Stimulated activated CD4-positive, alpha-beta T cell treated with anti-CD3 and anti-CD28 coated beads, Interleukin-12 subunit alpha, Interleukin-12 subunit beta, amount 100 ng/mL, for 24 hours (primary cell): ENCODE measurements around the gene AK1.
"Not testable (repeated sequence)": the region's sequence is repeated elsewhere in the genome, so short reads cannot be mapped to it uniquely, and the experiment has no call there.

ENCODE experiments used
- DNase-seq, 2 experiments: peaks; one replicate each; pipeline ENCODE4 v3.0.0-alpha.2; 2020; ENCODE audit warnings: low read depth in 2 of 2

AK1 gene

DNA sequence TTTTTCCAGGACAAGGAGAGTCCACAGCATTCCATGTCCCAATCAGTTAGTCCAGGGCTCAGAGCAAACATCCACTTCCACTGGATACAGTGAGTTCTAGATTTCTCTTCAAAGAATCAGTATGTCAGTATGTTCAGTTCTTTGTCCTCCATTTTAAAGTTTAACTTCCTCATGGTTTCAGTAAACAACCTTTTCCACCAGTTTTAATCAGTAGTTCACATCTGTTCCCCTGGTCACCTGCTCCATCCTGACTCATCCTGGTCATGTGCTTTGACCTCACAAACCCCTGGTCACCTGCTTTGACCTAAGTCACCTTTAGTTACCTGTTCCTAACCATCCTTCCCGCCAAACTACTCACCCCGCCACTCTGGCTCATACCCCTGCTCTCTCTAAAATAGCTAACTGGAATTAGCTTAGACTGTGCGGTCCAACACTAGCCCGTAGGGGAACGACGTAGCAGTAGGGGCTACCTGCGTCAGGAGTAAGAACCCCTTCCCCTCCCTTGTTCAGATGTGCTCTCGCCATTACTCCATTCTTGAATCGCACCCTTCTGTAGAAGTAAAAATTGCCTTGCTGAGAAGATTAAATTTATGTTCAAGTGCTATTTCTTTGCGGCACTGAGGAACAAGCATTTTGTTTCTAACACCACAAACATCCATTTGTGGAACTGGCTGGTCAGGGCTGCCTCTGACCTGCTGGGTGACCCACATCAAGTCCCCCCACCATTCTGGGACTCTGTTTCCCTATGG is 28.5 kb downstream of the AK1 start:
- no peak for DNase-seq

DNA sequence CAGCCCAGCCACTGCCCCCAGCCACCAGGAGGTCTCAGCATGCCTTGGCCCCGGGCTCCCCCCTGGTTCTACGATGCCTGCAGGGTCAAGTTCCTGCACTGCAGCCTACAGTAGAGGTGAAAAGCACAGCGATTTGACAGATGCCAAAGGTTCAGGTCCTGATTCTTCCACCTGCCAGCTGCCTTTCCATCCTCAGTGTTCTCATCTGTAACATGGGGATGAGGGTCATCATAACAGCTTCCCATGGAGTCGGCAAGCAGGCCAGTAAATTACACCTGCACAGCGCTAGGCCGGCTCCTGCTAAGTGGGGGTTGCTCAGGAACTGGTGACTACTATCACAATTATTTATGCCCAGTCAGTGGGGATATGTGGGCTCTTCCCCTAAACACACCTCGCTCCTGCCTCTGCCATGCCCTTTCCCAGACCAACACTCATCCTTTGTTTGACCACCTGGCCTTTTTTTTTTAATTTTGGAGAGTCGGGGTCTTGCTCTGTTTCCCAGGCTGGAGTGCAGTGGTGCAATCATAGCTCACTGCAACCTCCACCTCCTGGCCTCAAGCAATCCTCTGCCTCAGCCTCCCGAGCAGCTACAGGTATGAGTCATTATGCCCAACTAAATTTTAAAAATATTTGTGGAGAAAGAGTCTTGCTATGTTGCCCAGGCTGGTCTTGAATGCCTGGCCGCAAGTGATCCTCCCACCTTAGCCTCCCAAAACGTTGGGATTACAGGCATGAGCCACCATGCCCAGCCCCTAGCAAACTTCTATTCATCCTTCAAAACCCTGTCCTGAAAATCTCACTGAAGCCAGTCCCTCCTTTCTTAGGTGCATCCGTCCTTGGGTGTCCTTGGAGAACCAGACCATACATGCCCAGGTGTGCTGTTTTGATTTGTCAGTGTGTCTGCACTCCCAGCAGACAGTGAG is 29.4 kb downstream of the AK1 start:
- DNase-seq: no peak

DNA sequence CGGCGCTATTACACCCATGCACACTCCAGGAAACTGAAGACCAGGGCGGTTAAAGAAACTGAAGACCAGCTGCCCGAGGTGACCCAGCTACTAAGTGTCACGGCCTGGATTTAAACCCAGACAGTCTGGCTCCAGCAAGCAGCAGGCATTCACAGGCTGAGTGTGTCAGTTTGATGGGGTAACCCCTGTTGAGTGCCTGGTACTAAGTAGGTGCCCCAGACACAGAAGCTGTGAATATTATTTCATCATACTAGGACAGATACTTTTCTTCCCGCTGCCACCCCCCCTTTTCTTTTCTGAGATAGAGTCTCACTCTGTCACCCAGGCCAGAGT is 30.3 kb downstream of the AK1 start:
- DNase-seq: no peak

DNA sequence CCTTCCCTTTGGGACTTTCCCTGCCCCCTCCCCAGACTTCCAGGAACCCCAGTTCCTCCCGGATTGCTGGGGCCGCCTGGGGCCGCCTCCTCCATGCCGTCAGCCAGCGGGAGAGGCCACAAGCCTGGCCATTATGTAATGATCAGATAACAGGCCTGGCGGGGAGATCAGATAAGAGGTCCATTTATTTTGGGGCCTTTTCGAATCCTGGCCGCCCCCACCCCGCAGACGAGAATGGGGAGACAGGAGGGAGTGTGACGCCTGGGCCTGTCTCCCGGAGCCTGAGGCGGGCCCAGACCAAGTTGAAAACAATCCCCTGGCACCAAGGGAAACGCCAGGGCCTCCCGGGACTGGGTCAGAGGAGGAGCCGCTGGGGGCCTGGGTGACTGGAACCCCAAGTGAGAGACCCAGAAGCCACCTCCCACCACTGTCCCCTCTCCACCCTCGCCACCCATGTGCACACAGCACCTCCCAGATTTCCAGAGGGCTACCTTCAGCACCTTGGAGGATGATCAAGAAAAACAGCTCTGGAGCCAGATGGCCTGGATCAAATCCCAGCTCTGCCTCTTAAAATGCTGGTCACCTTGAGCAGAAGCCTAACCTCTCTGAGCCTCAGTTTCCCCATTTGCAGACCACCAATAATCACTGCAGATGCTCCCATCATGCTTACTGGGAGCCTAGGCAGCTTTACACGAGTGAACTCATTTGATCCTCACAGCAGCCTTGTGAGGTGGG is 30.9 kb downstream of the AK1 start:
- DNase-seq: no peak

DNA sequence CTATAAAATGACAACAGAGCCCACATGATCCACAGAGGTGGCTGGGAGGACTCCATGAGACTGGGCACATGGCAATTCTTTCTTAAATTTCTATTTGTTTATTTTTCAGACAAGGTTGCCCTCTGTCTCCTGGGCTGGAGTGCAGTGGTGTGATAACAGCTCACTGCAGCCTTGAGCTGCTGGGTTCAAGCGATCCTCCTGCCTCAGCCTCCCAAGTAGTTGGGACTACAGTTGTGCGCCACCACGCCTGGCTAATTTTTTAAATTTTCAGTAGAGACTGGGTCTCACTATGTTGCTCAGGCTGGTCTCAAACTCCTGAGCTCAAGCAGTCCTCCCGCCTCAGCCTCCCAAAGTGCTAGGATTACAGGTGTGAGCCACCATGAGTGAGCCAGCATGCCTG is 31.9 kb downstream of the AK1 start:
- not testable (repeated sequence) for DNase-seq

DNA sequence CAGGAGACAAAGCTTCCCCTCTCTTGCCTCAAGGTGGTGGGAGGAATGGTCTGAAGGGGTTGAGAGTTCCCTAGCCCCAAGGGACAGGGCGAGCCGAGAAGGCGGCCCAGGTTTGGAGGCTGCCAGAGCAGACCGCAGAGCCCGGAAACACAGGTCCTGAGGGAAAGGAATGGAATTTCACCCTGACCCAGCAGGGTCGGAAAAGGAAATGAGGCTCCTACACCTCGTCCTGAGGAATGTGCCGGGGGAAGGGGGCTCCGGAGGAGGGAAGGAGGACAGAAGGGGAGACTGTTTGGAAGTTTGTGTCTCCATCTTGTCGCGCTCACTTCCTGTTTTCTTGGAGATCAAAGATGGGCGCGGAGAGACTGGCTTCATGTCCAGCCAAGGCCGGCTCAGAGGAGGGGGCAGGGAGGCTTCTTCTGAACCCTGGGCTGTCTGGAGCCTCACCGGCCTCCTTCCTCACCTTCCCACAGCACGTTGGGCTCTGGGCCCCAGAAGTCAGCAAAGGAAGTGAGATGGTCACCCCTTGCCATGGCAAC is 32.6 kb downstream of the AK1 start:
- no peak for DNase-seq

DNA sequence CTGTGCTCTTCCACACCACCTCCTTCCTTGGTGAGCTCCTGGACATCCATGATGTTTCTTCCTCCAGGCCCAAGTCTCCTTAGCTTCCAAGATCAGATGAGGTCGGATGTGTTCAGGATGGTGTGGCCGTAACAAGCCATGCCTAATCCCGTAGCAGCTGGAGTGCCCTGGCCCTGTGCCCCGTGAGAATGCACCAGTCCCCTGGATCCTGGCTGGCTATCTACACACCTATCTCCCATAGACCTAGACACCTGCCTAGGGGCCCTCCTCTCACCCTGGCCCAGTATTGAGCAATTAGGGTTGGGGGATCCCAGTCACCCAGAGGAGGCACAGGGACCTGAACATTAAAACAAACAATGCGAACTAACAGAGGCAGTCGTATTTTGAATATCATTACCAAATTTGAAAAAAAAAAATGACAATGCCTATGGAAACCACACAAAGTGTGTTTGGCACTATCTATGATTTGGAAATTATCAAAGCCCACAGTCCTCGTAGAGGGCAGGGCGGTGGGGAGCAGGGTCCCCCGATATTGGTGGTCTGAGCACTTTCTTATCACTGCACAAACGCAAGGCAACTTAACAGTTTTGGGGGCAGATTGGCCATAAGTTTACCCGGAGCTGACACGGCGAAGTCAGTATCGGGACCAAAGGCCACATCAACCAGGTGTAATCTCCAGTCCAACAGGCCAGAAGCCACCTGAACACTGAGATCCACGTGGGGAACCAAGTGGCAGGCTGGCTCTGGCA is 36.2 kb downstream of the AK1 start:
- DNase-seq: no peak

DNA sequence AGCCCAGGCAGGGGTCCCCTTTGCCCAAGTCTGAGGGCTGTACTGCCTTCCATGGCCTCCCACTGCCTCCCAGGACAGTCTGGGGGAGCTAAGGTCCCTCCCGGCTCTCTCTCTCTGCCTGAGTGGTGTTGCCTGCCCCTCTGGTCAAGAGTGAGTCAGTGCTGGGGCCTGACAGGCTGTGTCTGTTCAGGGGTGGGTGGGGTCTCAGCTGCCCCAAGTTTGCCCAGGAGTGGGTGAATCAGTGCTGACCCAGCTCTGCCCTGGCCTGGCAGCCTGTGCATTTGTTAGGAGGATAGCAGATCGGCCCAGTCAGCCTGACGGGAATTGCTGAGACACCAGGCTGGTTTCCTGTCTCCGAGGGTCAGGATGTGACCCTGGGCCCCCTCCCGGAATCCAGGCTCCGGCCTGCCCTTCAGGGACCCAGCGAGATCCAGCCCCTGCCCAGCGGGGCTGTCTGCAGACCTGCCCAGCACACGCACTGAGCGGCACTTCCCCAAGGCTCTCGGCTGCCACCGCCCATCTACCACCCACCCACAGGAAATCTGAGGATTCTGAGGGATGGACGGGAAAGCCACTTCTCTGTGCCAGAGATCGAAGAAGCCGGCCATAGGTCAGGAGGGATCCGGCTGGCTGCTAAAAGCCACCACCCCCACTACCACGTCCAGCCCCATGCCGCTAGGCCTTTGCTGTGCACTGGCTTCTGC is 38.9 kb downstream of the AK1 start:
- DNase-seq: no peak

DNA sequence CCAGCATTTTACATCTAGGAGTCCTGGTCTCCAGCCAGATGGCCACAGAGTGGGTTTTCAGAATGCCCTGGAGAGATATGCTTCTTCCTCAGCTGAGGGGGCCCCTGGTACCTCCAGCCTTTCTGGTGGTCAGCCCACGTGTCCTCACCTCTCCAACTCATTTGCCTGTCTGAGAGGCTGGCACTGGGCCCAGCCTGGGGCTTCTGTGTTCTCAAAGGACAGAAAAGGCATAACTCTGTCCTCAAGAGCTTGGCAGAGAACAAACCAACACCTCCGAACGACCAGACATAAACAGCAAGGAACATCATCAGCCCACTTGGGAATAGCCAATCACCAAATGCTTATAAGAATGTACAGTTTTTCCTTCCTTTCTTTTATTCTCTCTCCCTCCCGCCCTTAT is 40.1 kb downstream of the AK1 start:
- no peak for DNase-seq

DNA sequence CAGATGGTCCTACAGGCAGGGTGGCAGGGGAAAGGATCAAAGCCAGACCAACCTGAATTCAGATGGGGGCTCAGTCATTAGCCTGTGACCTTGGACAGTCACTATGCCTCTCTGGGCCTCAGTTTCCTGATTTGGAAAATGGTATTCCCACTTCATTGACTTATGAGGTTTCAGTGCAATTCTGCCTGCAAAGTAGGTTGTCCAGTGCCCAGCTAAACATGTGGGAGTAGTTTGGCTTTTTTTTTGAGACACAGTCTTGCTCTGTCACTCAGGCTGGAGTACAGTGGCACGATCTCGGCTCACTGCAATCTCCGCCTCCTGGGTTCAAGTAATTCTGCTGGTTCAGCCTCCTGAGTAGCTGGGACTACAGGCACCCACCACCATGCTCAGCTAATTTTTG is 40.9 kb downstream of the AK1 start:
- DNase-seq: not testable (repeated sequence)

DNA sequence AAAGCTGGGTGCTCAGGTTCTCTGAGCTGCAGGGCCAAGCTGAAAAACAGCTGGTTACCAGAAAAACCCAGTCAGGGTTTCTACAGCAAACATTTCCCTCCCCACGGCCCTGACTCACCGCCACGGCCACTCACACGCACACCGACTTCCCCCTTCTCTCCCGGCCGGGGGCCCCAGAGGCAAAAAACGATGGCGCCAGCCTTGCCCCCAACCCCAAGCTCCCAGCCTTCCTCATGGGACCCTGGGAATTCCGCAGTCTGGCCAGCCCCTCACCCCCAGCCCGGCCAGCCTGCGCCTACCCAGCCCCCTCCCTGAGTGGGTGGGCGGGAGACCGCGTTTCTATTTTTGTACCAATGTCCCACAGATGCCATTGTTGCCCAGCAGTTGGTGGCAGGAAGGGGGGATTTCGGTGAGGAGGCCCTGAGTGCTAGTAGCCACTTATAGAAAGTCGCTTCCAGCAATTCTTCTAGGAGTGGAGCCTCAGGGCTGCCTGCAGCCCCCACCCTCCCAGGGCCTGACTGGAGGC is 41.4 kb downstream of the AK1 start:
- DNase-seq: no peak

DNA sequence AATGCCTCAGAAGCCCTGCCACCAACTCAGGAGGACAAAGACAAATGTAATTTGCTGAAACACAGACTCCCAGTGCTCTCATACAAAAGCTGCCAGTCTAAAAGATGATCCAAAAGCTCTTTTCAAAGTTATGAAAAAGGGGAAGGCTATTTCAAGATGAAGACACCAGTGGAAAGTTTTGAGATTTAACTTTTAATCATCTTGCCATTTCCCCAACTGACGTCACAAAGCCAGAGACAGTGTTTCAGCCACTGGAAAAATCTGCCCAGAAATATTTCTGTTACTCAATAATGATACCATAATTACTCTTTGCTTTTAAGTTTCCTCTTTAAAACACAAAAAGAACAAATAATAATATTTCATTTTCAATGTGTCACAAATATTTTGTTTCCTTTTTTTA is 43.9 kb downstream of the AK1 start:
- DNase-seq: no peak

DNA sequence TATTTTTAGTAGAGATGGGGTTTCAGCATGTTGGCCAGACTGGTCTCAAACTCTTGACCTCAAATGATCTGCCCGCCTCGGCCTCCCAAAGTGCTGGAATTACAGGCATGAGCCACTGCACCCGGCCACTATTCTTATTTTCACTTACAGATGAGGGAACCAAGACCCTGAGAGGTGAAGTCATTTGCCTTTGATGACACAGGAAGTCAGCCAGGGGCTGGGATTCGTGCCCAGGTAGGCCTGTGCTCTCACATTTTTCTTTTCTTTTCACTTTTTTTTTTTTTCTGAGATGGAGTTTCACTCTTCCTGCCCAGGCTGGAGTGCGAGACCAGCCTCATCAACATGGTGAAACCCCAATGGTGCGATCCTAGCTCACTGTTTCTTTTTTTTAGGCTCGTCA is 45.2 kb downstream of the AK1 start:
- DNase-seq: no peak

DNA sequence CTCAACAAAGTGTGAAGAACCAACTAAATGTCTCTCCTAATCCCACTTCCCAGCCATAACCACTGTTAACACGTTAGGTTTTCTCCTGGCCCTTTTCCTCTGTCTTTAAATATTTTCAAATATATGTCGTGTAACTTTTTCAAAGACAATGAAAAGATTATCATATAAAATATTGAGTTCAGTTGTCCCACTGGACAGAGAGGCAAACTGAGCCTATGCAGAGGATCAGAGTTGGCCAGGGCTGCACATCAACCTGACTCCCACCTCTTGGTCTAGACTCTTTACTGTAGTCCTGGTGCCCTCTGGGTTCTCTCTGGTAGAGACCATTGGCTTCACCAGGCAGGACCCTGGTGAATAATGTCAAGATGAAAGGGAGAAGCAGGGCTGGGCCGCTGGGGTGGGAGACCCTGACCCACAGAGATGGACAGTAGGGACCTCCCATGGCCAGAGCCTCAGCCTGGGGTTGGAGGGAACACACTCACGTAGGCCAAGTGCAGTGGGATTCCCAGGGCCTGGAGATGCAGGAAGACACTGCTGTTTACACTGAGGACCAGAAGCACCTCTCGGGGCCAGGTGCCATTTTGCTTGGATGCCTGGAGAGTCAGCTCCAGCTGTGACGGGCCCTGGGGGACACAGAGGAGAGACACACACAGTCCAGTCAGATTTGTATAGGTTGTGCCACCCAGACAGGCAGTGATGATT is 48.1 kb downstream of the AK1 start:
- DNase-seq: no peak

DNA sequence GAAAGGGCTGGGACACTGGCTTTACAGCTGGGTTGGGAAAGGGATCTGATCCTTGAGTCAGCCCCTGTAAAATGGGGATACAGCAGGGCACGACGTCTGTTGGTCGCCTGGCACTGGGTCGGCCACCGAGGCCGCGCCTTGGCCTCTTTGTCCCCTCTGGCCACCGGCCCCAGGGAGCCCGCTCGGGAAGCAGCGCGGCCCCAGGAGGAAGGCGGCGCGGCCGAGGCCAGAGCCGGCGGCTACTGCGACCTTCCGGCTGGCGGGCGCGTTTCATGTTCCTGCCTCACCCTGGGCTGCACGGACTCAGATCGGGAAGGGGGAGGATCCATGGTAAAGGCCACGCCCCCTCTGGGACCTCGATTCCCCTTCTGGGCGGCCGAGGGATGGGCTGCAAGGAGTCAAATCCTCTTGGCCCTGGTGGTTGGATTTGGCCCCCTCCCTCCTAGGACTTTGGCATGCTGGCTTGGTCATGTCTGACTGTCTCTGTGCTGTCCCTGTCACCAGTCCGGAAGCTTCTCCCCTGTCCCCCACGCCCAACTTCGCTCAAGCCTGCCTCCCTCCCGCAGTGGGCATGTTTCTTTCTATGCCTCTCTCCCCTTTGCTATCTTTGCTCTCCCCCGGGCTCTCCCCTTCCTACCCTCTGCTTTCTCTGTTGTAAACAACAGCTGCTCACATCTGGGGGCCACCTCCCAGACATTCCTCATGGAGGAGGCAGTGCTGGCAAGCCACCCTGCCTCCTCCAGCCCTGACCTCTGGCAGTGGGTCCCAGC is 49.0 kb downstream of the AK1 start:
- no peak for DNase-seq

DNA sequence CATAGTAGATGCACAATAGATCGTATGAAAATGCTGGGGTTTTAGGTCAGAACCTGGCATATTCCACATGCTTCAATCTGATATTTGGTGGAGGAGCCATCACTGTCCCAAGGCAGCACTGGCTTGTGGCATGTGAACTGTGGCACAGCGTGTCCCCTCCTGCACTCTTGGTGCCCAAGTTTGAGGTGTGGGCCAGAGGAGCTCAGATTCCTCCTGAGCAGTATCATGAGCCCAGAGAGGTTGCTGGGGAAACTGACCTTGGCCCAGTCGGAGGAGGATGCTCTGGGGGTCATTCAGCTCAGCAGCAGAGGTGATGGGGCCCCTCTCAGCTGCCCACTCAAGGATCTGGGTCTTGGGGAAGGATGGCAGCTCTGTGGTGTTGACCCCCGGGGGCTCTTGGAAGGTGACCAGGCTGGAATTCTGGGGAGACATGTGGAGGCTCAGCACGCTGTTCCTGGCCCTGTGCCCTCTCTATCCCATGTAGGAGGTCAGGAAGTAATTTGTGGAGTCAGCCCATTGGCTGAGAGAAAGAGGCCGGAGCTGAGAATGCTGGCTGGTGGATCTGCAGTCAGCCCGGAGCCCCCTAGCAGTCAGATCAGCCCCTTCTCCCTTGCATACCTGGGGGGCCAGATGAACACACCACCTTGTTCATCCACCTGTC is 51.1 kb downstream of the AK1 start:
- DNase-seq: no peak

DNA sequence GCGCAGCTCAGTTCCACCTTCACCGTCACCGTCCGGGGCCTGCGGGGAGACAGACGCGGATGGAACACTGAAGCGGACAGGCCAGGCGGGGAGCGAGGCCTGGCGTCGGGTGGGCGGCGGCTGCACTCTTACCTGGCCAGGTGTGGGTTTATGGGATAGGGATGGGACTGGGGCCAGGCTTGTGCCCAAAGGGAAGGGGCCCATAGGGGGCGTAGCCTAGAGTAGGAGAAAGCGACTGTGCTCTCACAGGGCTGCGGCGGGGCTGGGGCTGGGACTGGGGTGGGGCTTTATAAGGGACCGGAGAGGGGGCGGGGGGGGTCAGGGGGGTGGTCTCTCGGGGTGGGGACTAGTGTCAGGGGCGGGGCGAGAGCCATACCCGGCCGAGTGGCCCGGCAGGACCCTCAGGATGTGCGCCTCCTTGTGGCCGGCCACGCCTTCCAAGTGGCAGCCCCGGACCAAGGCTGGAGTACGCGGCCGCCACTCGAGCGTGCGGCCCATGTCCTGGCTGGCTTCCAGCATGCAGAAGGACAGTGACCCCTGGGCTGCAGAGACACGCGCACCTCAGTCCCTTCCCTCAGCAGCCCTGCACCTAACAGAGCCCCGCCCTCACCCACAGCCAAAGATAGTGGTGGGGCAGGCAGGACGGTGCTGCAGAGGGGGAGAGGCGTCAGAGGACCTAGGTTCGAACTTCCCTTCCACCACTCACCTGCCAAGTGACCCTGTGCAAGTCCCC is 52.0 kb downstream of the AK1 start:
- no peak for DNase-seq

DNA sequence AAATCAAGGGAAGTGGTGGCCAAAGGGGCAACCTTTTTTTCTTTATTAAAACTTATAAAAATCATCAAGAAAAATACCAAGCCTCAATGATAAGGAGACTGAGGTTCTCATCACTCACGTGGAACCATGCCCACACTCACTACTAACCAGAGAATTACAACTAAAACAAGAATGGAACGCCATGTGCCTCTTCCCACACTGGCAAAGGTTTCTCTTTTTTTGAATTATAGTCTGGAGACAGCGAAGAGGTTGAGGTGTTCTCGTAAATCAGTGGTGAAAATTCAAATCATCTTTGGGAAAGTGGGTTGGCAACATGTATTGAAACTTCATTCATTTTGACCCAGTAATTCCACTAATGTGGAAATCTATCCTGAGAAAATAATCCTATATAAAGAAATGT is 55.4 kb downstream of the AK1 start:
- DNase-seq: no peak
